Forelimb muscle (tissue), 1 donor: ENCODE measurements around the gene ADCY1. TPM values are rescaled to one million over a fixed set of nuclear protein-coding genes. Genes with fewer than 3 reads are reported as not detected.

ENCODE experiments used
- DNase-seq: peaks from one replicate; pipeline ENCODE4 v3.0.0-alpha.2; 2013; ENCODE audit warnings: low read depth
- polyA plus RNA-seq: library from polyadenylated mRNA; unstranded; fragments of 120-200 nt; gene quantifications from one replicate; pipeline ENCODE4 v1.2.1, GENCODE V29; 2013; ENCODE audit not compliant: insufficient read length

ADCY1 gene
- polyA plus RNA-seq, 1 donor, result 9.9 TPM

DNA sequence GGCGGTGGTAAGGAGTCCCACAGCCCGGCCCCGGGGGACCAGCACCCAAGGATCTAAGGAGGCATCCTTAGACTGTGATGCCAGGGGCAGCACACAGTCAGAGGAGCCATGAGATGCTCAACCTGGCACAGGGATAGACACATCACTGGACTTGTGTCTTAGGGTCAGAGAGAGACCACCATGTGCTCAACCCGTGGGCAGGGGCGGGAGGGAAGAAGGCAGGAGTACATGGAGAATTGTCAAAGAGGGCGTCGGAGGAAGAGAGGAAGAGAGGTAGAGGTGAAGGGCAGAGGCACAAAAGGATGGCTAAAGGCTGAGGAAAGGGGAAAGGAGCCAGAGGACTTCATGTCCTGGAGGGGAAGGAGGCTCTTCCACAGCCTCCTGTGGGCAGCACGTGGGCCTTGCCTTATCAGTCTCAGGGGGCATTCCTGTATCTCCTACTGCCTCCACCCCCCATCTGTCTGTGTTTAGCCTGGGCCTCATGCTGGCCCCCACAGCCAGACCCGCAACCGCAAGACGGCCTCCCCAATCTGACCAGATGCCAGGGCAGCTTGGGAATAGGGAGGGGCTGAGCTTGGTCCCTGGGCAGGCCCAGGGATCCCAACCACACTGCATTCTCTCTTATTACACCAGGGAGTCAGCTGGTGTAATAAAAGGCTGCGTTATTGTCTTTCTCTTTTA is 2.2 kb downstream of the ADCY1 start:
- DNase-seq, result no peak

DNA sequence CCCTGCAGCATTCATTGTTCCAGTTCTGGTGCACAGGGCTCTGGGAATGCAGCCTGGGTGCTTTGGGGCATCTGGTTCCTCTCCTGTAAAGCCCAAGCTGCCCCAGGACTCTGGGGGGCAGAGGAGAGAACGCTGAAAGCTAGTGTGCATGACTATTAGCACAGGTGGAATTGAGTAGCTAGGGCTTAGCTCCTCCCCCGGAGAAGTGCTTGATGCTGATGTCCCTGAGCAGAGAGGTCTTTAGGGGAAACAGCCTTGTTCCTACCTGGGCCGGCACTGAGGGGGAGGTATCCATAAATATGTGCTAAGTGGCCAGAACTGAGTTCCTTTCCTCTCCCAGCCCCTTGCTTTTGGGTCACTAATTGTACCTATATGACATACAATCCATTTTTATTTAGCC is 3.9 kb downstream of the ADCY1 start:
- no peak for DNase-seq

DNA sequence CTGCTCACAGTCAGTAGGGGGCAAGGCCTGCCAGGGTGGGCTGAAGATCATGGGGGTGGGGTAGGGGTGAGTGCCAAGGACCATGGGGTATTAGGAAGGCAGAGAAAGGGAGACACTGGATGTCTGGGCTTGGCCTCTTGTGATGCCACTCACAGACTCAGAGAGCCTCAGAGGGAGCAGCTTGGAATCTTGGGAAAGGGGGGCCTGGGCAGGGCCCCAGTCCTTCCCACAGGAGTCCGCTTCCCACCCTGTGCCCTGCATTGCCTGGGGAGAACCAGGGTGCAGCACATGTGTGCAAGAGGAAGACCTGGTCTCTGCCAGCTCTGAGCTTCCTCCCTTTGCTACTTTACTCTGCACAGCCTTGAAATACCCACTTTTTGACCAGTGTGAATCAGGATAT is 4.3 kb downstream of the ADCY1 start:
- DNase-seq, result no peak

DNA sequence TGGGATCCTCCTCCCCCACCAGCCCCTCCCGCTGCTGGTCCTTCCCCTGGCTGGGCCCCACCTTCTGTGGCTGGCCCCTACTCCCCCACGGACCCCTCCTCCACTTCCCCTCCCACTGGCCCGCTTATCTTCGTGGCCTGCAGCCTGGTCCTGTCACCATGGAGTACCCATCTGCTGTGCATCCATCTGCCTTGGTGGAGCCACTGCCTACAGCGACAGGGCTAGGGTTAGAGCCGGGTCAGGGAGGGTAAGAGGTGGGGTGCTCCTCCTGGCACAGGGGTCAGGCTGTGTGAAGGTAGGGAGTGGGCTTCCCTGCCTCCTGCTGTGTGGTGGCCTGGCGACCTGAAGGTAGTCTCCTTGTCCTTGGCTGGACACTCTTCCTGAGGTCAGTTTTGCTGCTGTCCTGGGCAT is 5.2 kb downstream of the ADCY1 start:
- no peak for DNase-seq

DNA sequence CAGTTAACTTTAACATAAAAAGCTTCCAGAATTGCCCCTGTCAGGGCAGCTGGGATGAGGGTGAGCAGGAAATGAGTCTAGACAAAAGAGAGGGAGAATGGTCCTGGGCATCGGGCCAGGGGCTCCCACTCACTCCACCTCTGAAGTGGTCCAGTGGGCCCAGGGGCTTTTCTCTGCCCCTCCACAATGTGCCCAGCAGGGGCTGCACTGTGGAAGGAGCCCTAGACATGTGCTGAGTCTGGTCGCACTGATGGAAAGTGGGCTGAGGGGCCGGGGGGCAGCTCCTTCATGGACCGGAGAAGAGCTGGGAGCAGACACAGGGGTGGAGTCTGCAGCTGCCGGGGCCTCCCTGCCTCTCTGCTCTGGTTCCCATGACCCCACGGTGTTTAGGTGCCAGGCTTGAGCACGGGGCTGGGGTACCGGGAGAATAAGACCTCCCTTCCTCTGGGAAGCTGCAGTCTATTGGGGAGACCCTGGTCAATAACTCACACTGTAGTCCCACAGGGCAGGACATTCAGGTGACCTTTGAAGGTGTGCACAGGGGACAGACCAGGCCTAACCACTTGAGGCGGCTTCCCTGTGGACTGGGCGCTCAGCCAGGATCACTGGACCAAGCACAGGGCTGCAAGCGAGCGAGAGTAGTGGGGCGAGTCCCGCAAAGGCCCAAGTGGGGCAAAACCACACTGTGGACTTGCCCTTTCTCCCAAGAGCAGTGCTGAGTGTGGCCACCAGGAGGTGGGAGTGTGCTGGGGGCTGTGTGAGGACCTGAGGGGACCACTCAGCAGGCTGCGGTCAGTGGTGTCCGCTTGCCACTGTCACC is 6.1 kb downstream of the ADCY1 start:
- no peak for DNase-seq

DNA sequence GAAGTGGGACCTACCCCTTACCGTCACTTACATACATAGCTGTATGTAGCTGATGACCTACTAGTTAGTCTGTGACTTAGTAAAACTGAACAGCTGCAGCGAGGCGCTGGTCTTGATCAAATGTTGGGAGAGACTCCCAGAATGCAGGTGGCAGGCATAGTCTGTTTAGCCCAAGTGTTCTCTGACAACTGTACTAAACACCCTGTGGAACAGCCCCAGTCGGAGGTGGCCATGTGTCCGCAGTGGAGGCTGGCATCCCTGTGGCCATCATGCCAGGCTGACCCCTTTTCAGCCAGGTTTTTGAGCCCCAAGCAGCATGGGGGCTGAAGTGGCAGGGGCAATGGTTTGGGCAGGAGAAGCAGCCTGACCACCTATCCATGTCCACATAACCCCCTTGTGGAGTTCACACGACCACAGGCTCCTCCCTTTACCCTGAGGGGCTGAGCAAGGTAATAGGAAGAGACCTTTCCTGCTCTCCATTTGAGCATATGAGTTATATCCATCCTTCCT is 7.2 kb downstream of the ADCY1 start:
- DNase-seq, result no peak

DNA sequence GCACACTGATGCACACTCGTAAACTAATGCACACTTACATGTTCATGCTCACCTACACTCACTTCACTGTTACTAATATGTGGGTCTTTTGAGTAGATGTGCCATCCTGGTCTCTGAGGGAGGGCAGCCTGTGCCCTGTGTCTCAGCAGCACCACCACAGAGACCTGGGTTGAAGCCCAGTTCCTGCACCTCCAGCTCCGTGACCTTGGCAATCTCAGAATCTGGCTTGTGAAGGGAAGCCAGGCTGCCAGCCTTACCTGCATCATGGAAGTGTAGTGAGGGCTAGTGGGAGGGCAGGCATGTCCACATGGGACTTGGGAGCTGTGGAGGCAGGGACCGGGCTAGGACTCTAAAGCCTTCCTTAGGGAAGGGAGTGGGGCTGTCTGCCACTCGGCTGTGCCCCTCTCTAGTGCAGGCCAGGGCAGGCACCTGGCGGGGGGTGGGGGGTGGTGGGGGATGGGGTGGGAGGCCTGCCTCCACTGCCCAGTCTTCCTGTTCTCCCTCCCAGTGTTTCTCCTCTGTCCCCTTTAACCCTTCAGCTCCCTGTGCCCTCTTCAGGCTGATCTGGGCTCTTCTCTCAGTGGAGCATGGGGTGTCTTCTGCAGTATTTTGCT is 8.1 kb downstream of the ADCY1 start:
- no peak for DNase-seq

DNA sequence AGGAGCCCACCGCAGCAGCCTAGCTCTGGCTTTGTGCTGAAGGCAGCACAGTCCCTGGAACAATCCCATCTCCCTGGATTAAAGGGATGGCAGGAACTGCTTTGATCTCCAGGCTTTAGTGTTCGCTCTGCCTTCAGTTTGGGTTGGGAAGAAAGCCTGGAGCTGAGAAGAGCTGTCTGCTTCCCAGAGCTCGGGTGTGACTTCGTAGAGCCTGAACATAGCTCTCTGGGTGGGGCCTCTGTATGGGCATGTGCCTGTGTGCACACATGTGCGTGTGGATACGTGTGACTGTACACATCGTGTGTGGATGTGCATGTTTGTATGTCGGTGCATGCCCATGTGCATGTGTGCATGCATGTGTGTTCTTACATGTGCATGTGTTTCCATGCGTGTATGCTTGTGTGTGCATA is 8.7 kb downstream of the ADCY1 start:
- DNase-seq, result no peak

DNA sequence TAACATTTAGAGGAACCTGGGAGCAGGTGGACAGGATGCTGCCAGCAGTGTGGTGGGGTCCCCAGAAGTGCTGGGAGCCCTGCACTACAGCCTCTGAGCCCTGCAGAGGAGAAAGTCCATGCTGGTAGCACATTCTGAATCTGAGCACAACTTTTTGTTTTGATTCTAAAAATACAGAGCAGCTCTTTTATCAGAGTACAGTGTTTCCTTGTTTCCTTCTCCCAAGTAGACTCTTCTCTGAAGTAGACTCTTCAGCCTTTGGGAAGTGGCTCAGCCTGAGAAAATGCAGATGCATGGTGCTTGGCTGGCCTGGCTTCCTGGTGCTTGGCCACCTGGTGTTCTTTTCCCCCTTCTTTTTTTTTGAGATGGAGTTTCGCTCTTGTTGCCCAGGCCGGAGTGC is 9.1 kb downstream of the ADCY1 start:
- DNase-seq, result no peak

DNA sequence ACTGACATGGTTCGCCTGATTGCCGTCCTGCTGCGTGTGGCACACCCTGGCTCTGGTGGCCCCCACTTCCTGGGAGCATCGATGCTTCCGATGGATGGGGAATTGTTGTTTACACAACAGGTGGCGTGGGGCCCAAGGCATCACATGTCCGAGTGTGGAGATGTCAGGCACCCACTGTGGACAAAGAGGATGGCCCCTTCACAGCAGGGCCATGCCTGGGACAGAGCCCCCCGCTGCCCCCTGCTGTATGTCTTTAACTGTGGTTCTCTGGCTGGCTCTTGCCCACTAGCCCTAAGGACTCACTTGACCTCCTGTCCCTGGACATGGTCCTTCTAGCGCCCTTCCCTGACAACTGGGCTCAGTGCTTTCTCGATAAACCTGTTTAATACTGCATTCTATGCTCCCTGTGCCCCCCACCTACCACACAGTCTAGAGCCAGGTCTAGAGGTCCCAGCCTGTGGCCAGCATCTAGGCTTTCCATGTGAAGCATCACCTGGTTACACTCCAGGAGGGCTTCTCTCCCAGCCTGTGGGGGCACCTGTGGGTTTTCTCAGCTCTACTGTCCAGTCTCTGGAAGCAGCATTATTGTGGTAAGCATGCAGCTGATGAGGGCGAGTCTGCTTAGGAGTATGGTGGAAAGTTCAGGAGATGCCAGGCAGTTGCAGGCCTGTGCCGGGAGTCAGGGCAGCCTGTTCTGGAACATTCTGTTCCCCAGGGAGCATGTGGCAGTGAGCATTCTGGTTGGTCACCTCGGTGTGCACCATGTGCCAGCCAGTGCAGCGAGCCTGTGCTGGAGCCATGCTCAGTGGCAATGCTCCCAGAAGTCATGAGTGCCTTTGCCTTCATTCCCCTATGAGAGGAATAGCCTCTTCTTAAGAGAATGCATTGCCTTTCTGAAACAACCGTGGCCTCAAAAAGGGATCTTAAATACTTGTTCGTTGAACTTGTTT is 10.4 kb downstream of the ADCY1 start:
- no peak for DNase-seq

DNA sequence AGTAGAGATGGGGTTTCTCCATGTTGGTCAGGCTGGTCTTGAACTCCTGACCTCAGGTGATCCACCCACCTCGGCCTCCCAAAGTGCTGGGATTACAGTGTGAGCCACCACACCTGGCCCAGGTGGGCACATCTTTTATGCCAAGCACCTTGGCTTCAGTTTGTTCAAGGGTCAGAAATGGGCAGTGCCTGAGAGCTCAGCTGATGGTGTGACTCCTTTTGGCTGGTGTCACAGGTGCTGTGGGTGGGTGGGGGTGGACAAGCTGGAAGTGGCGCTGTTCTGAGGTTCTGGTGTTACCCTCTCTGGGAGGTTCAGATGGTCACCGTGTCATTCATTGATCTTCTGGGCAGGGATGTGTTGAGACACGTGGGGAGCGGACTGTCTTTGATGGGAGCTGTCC is 11.5 kb downstream of the ADCY1 start:
- no peak for DNase-seq

DNA sequence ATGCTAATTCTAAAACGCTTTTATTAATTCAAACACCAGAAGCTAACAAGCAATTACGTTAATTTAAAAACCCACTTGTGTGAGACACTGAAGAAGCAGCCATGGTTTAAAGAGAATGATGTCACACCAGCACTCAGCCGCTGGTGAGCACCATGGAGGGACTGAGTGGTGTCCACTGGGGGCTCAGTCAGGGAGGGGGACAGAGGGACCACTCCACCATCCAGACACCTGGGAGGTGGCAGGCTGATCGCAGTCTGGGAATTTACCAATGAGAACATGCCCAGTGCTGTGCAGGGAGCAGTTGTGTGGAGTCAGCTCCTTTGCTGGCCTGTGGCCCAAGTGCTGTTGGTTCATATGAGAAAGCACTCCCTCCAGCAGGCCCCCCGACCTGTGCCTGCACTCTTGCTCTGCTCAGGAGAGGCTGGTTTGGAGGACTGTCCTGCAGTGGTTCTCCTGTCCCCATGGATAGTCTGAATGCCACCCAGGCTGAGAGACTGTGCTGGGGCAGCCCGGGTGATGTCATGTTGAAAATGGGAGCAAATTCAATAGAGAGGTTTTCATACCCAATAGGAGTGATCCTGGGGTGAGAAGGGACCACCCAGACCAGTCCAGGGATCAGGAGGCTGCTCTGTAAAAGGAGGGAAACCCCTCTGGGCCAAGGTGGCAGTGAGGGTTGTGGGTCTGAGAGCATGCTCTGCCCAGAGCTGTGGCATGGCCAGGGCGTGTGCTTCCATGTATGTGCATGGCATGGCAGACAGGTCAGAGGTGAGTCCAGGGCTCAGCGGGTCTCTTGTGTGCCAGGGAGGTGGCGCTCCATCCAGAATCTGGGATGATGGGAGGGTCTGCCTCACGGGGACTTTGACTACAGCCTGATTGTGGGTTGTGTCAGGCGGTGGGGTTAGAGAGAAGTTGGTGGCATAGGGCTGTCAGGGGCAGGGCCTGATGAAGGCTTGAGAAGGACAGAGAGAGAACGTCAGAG is 12.7 kb downstream of the ADCY1 start:
- DNase-seq, result no peak

DNA sequence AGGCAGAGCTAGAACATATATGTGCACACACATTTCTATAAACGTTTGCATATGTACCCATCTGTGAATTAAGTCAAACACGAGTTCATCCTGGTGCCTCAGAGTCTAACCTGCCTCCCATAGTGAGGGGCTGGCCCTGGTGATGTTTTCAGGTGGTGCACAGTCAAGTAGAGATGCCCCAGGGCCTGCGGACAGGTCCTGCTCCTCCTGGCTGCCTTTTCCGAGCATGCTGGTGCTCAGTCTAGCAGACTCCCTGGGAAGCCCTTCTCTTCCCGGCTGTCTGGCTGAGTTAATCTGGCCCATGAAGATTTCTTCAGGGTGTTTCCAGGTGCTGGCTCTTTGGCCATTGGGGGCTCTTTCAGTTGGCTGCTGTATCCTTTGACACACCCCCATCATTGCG is 14.3 kb downstream of the ADCY1 start:
- DNase-seq, result no peak

DNA sequence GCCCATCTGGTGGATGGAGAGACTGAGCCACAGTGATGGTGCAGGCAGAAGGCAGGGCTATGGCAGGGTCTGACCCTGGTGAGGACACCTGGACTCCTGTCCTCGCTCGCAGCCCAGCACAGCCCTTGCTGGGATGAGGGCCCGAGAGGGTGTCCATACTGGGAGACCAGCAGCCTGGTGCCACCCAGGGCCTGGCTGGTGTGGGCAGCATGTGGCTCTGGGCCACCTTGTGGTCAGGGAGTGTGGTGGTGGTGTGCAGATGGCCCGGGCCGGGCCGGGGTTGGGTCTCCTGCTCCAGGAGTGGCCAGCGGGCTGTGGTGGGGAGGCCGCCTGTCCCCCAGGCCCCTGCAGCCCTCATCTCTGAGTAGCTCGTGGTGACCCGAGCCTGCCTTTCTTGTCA is 14.9 kb downstream of the ADCY1 start:
- no peak for DNase-seq

DNA sequence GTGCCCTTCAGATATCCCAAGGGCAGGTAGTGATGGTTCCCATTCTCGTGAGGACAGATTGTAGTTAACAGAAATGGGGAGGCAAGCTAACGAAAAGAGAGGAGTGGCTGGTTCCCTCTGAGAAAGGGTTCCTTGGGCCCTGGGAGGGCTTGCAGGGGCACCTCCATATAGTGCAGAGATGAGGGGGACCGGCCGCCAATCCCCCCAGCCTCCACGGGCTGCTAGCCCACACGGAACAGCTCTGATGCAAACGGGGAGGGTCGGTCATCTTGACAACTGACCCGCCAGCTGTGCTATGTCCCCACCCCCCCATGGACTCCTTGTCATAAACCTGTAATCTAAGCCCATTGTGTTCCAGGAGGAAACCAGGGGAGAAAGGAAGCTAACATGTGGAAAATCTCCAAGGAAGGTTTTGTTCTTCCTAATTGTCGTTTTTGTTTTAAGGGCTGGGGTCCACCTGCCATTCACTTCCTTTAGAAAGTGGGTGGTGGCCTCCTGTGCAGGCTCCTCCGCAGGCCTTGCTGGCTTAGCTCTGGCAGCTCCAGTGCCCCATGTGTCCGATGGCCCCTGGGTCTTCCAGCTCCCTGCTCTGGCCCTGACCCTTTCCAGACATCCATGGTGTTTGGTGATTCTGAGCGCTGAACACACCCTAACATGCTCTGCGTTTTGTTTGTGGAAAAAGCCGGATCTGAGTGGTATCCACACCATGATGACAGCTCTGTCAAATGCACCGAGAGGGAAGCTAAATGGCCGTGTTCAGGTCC is 15.9 kb downstream of the ADCY1 start:
- no peak for DNase-seq

DNA sequence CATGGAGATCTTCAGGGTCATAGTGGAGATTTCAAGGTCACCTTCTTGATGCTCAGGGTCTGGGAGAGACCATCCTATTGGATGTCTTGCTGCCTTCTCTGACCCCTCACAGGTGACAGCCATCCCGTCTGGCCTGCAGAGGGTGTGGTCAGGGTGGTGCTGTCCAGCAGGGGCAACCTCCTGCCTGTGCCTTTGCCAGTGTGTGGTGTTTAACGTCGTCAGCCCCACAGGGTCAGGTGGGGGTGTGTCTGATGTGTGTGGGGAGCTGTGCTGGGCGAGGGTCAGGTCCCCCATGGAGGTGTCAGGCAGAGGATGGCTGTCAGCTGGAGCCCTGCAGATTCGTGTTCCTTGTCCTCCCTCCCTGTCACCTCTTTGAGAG is 16.5 kb downstream of the ADCY1 start:
- no peak for DNase-seq

DNA sequence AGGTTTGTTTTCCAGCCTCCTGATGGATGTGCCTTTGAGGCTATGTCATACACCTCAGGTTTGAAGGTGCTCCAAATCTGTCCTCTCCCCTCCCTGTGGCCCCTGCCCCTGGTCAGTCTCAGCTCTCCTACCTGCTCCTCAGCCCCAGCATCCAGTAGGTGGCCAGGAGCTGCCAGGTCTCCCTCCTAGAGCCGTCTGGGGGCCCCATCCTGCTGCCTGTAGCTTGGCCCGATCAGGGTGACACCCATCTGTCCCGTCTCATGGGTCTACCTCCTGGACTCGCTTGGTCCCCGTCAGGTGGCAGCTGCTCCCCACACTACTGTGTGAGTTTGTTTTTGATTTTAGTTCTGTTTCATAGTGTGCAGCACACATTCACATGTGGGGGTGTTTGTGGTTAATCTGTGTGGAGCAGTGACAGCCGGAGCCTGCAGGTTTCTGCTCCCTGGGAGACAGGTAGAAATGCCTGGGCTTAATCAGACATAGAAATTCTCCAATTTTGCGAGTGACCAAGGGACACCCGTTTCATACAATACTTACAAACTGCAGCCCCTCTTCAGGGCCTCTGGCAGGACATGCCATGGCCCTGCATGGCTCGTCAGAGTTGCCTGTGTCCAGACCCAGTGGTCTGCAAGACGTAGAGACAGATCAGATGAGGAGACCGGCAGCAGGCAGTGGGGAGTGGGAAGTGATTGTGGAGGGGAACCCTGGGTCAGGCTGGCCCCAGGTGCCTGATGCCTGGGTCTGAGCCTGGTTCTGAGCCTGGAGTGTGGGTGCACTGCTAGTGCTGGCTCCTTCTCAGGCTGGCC is 17.1 kb downstream of the ADCY1 start:
- DNase-seq, result no peak

DNA sequence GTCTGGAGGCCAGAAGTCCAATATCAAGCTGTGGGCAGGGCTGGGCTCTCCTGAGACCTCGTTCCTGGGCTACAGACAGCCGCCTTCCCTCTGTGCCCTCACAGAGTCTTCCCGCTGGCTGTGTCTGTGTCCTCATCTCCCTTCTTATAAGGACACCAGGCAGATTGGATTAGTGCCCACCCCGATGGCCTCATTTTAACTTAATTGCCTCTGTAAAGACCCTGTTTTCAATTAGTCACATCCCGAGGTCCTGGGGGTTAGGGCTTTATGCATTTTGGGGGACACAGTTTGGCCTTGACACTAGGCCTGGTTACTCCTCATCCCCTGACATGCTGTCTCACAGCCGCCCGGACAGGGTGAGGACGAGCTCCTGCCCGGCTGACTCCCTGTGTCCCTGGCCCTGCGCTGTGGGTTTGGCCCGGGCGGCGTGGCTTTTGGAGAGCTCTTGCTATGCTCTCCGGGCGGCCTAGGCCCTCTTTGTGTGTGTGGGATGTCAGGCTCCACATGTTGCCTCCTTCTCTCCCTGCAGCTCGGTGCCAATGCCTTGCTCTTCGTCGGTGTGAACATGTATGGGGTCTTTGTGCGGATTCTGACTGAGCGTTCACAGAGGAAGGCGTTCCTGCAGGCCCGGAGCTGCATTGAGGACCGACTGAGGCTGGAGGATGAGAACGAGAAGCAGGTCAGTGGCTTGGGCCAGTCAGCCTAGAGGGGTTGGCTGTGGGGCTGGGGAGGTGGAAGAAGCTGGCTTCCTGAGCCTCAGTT is 18.2 kb downstream of the ADCY1 start:
- no peak for DNase-seq
